CD14-positive monocyte (primary cell): ENCODE results near the gene FAM9B. TPM values are rescaled to one million over a fixed set of nuclear protein-coding genes. Genes with fewer than 3 reads are reported as not detected.

Source experiments
- DNase-seq, 3 donors: peaks; one replicate each; pipeline ENCODE4 v3.0.0-alpha.2; 2011 to 2022
- H2AFZ ChIP-seq: 2 replicates; pipeline ENCODE4 v1.6.0; 2012; ENCODE audit warnings: mild to moderate bottlenecking, low read depth, low read length, inconsistent platforms; ENCODE audit not compliant: insufficient read depth, poor library complexity, severe bottlenecking
- H3K27ac ChIP-seq, 2 donors: 1 replicate in 1 of 2; 2 replicates in 1 of 2; pipeline ENCODE4 v1.5.1; 2012 to 2013; ENCODE audit warnings: low read length in 2 of 2, control low read depth in 1 of 2, inconsistent platforms in 1 of 2, low read depth in 1 of 2, mild to moderate bottlenecking in 1 of 2
- H3K27me3 ChIP-seq, 2 donors: one replicate each; pipeline versions ENCODE4 v1.6.0 to v1.6.1; 2011 to 2013; ENCODE audit warnings: low read length in 2 of 2; ENCODE audit not compliant: control insufficient read depth in 2 of 2, insufficient read depth in 2 of 2
- H3K36me3 ChIP-seq, 2 donors: replicated peaks in 1 of 2; 1 replicate in 1 of 2; 2 replicates in 1 of 2; pipeline versions ENCODE4 v1.5.1 to v1.6.1; 2012 to 2013; ENCODE audit warnings: low read length in 2 of 2, control low read depth in 1 of 2, inconsistent platforms in 1 of 2, mild to moderate bottlenecking in 1 of 2; ENCODE audit not compliant: insufficient read depth in 2 of 2, control insufficient read depth in 1 of 2
- H3K4me1 ChIP-seq, 2 donors: 1 replicate in 1 of 2; 2 replicates in 1 of 2; pipeline versions ENCODE4 v1.5.1 to v1.6.1; 2012 to 2013; ENCODE audit warnings: low read length in 2 of 2, control low read depth in 1 of 2, inconsistent platforms in 1 of 2, mild to moderate bottlenecking in 1 of 2, moderate library complexity in 1 of 2; ENCODE audit not compliant: insufficient read depth in 2 of 2, control insufficient read depth in 1 of 2
- H3K4me2 ChIP-seq: replicated peaks from 2 replicates; pipeline ENCODE3; 2012; ENCODE audit warnings: low read length, moderate library complexity, mild to moderate bottlenecking; ENCODE audit not compliant: poor library complexity, severe bottlenecking; ENCODE audit errors: extremely low read depth
- H3K4me3 ChIP-seq, 3 experiments: fragments of 200-600 bp in 1 of 3; sonication (generic) in 1 of 3; replicated peaks in 1 of 3; 1 replicate in 2 of 3; 2 replicates in 1 of 3; pipeline ENCODE4 v1.5.1; 2011 to 2013; ENCODE audit warnings: low read length in 3 of 3, mild to moderate bottlenecking in 3 of 3, control low read depth in 2 of 3, low read depth in 2 of 3, inconsistent platforms in 1 of 3, moderate library complexity in 1 of 3
- H3K79me2 ChIP-seq: 2 replicates; pipeline ENCODE4 v1.6.0; 2012; ENCODE audit warnings: mild to moderate bottlenecking, control low read depth, inconsistent platforms, low read length, moderate library complexity; ENCODE audit not compliant: insufficient read depth
- H3K9ac ChIP-seq: 2 replicates; pipeline ENCODE4 v1.6.0; 2017; ENCODE audit warnings: low read length, mild to moderate bottlenecking; ENCODE audit not compliant: insufficient read depth, poor library complexity, severe bottlenecking
- H3K9me3 ChIP-seq, 2 donors: replicated peaks in 1 of 2; 1 replicate in 1 of 2; 2 replicates in 1 of 2; pipeline versions ENCODE4 v1.5.1 to v1.6.1; 2012 to 2013; ENCODE audit warnings: low read length in 2 of 2, control low read depth in 1 of 2; ENCODE audit not compliant: control insufficient read depth in 1 of 2, insufficient read depth in 1 of 2
- H4K20me1 ChIP-seq: 2 replicates; pipeline ENCODE4 v1.6.0; 2012; ENCODE audit warnings: mild to moderate bottlenecking, low read length, control low read depth, moderate library complexity; ENCODE audit not compliant: insufficient read depth
- H3K27ac Mint-ChIP-seq, 7 donors: one replicate each; pipeline ENCODE4 v1.8.0; 2020; ENCODE audit warnings: mild to moderate bottlenecking in 7 of 7, mixed read lengths in 7 of 7, moderate library complexity in 6 of 7, inconsistent platforms in 2 of 7
- H3K27me3 Mint-ChIP-seq, 3 donors: one replicate each; pipeline ENCODE4 v1.8.0; 2021 to 2022; ENCODE audit warnings: low read depth in 3 of 3, mild to moderate bottlenecking in 3 of 3, mixed read lengths in 3 of 3, moderate library complexity in 3 of 3, inconsistent platforms in 1 of 3
- H3K36me3 Mint-ChIP-seq, 2 donors: one replicate each; pipeline ENCODE4 v1.8.0; 2020; ENCODE audit warnings: mixed read lengths in 2 of 2, inconsistent platforms in 1 of 2, mild to moderate bottlenecking in 1 of 2
- H3K4me1 Mint-ChIP-seq: one replicate; pipeline ENCODE4 v1.8.0; 2020; ENCODE audit warnings: mild to moderate bottlenecking, mixed read lengths
- H3K4me3 Mint-ChIP-seq, 2 donors: one replicate each; pipeline ENCODE4 v1.8.0; 2020; ENCODE audit warnings: mild to moderate bottlenecking in 2 of 2, mixed read lengths in 2 of 2, moderate library complexity in 1 of 2
- H3K9me3 Mint-ChIP-seq, 7 donors: one replicate each; pipeline ENCODE4 v1.8.0; 2020 to 2022; ENCODE audit warnings: mixed read lengths in 7 of 7, mild to moderate bottlenecking in 6 of 7, moderate library complexity in 6 of 7, inconsistent platforms in 2 of 7
- WGBS: methylation state at CpG from one replicate; pipeline ENCODE4 v1.1.5; 2013; ENCODE audit warnings: missing lambda C conversion rate; ENCODE audit not compliant: insufficient coverage; 5-methylcytosine and 5-hydroxymethylcytosine counted together
- intact Hi-C, 2 donors: fragments of 100-400 bp; cut with micrococcal nuclease; formaldehyde crosslinking; loops; one replicate each; pipeline versions ENCODE4 v1.15.0 to v1.15.1; 2023
- polyA minus RNA-seq: library from RNA; depleted of rRNA, polyadenylated mRNA; stranded (reverse); fragments of >200 nt; gene quantifications from 2 replicates; pipeline ENCODE4 v1.2.3, GENCODE V29; 2012
- polyA plus RNA-seq, 3 donors: library from polyadenylated mRNA; depleted of rRNA in 1 of 3; unstranded in 2 of 3; stranded (reverse) in 1 of 3; fragments of 300-500 nt in 2 of 3; fragments of >200 nt in 1 of 3; fragmentation: Illumina TruSeq in 2 of 3; gene quantifications; 1 replicate in 2 of 3; 2 replicates in 1 of 3; pipeline ENCODE4 v1.2.3, GENCODE V29; 2012 to 2021
- total RNA-seq, 12 experiments: library from RNA in 1 of 12; stranded (reverse) in 1 of 12; fragments of 120-200 nt in 1 of 12; gene quantifications; one replicate each; pipeline ENCODE4 v1.2.4 and lab custom pipeline; 2013 to 2026; ENCODE audit warnings: mixed read lengths in 6 of 12, inconsistent platforms in 1 of 12
- TF ChIP-seq, protein P1 (sequence below): fragments of 200-600 bp; IDR thresholded peaks from one replicate; pipeline ENCODE4 v1.8.0; 2022; ENCODE audit warnings: antibody characterized with exemption, mild to moderate bottlenecking

The FAM9B gene
- total RNA-seq (2013) = not detected
- polyA plus RNA-seq = under 1 TPM in 1 of 3 donors, not detected in 2; 0.73 TPM
- not detected in 2 replicates for polyA minus RNA-seq
- 0 to 1.5 (median 0) reads per million in 11 experiments for total RNA-seq (lab: John Stamatoyannopoulos, UW)

DNA sequence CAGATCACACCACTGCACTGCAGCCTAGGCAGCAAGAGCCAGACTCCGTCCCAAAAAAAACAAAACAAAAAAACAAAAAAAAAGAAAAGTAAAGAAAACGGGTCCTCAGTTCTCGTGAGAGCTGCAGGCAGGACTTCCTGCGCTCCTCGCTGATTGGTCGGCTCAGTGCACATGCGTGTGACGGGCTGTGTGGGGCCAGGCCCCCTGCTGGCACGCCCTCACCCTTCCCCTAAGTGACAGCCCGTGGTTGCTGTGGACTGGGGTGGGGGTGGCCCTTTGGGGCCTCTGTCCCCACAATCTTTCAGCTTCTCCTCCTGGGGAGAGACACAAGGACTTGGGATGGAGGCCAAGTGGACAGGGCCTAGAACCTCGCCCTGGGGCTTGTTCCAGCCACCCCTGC lies at the start of gene FAM9B:
TSS of gene FAM9B (minus strand) at position 139 of the 400 bp plus-strand sequence. CDS start 1,141 bp downstream, outside the sequence.
- intact Hi-C loops = no loop called here
- Histone ChIP-seq H2AFZ (no peak within 1 kb of the TSS), H3K4me1 (no peaks in the 10 kb centered on the region), H3K4me3 (no peak within 1 kb of the TSS), H4K20me1 (no peaks in the 10 kb centered on the region), H3K27ac (no peak within 1 kb of the TSS), H3K4me2 (no peak within 1 kb of the TSS), H3K79me2 (no peaks in the 10 kb centered on the region), H3K27me3 (no peaks in the 10 kb centered on the region), H3K36me3 (no peaks in the 10 kb centered on the region), H3K9ac (no peak within 1 kb of the TSS), H3K9me3 (no peaks in the 10 kb centered on the region)
- no peak for DNase-seq
- TF ChIP-seq, protein P1, sequence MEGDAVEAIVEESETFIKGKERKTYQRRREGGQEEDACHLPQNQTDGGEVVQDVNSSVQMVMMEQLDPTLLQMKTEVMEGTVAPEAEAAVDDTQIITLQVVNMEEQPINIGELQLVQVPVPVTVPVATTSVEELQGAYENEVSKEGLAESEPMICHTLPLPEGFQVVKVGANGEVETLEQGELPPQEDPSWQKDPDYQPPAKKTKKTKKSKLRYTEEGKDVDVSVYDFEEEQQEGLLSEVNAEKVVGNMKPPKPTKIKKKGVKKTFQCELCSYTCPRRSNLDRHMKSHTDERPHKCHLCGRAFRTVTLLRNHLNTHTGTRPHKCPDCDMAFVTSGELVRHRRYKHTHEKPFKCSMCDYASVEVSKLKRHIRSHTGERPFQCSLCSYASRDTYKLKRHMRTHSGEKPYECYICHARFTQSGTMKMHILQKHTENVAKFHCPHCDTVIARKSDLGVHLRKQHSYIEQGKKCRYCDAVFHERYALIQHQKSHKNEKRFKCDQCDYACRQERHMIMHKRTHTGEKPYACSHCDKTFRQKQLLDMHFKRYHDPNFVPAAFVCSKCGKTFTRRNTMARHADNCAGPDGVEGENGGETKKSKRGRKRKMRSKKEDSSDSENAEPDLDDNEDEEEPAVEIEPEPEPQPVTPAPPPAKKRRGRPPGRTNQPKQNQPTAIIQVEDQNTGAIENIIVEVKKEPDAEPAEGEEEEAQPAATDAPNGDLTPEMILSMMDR = no peak
- no peaks in the 10 kb centered on the region for H3K36me3 Mint-ChIP-seq
- H3K4me3 Mint-ChIP-seq = no peak within 1 kb of the TSS
- H3K27me3 Mint-ChIP-seq = peaks cover 0 to 3% (median 1%) of the 10 kb centered on the region in 3 donors
- H3K9me3 Mint-ChIP-seq = peaks cover 0 to 7% (median 0%) of the 10 kb centered on the region in 7 donors
- 100% methylated on average over 3 of the region's 11 CpGs for WGBS
- no peak within 1 kb of the TSS for H3K27ac Mint-ChIP-seq
- H3K4me1 Mint-ChIP-seq = no peaks in the 10 kb centered on the region

- TF ChIP-seq, protein P1 = no peak
- H3K36me3 Mint-ChIP-seq = no peaks in the 10 kb centered on the region
- no peak overlapping the region for H3K27ac Mint-ChIP-seq
- H3K27me3 ChIP-seq = peaks cover 0 to 2% of the 10 kb centered on the region in 2 donors
- no peak overlapping the region for H3K27ac ChIP-seq
- H4K20me1 ChIP-seq = no peaks in the 10 kb centered on the region
- H3K4me1 Mint-ChIP-seq = peaks cover 2% of the 10 kb centered on the region
- no peaks in the 10 kb centered on the region for H3K9me3 ChIP-seq
- H3K4me3 ChIP-seq = no peak overlapping the region
- H3K4me3 Mint-ChIP-seq = no peak overlapping the region
- H3K9ac ChIP-seq = no peak overlapping the region
- H3K4me1 ChIP-seq = no peaks in the 10 kb centered on the region
- DNase-seq = no peak
- H3K36me3 ChIP-seq = no peaks in the 10 kb centered on the region
- no peak overlapping the region for H2AFZ ChIP-seq
- no peak overlapping the region for H3K4me2 ChIP-seq
- H3K27me3 Mint-ChIP-seq = peaks cover 0 to 7% (median 0%) of the 10 kb centered on the region in 3 donors
- WGBS = no CpG with 5 or more reads among the region's 2 CpGs
- H3K9me3 Mint-ChIP-seq = peaks cover 0 to 18% (median 9%) of the 10 kb centered on the region in 7 donors
- intact Hi-C loops = no loop called here
- no peaks in the 10 kb centered on the region for H3K79me2 ChIP-seq
Observed at GRCh38 chrX:9081271-9081670, 47.3 kb upstream of the FAM9B start.
